Measurements from ENCODE around the gene POU3F3.
A peak's percentile ranks its signal among the peaks of the same experiment; 100 is the strongest.

POU3F3 gene

GRCh38 chr2:104846786-104847585 is 6.9 kb upstream of the POU3F3 start:
- DNase-seq (ENCODE audit: low spot score) = no peak

DNA sequence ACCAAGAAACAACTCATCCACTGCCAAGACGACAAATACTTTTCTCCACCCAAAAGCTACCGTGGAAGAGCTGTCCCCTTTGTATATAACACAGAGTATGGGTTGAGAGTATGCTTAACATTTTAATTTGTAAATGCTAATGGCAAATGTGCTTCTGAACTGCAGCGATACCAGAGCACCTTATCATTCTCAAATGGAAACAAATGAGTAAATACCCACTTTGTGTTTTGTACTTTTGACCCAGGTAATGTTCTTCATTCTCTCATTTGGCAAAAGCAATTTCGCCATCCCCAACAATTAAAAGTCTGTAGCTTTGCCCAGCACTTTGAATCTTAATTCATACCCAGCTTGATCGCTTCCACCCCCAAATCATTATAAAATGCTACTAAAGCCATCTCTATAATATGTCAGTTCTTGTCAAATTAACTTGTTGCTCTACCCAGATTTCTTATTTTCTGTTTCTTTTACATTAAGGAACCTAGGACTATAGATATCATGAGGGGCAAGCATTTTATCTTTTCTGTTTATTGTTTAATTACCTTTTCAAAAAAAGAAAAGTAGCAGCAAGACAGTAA is 6.2 kb upstream of the POU3F3 start:
- DNase-seq (ENCODE audit: low spot score) = no peak

DNA sequence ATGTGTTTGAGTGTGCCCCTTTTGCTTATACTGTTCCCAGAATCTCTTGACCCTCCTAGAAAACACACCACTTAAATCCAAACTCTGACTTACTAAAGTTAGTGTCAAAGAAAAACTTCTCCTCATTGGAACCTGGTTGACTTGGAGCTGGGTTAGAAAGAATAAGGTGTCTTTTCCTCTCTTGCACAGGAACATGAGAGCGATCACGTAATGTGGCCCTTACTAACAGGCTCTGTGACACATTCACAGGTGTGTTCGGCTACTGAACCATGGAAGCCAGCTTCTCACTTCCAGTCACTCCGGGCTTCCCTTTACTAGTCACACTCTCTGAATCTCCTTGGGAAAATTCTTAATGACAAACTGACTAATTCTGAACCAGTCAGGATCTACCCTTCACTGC is 5.4 kb upstream of the POU3F3 start:
- DNase-seq (ENCODE audit: low spot score) = no peak

DNA sequence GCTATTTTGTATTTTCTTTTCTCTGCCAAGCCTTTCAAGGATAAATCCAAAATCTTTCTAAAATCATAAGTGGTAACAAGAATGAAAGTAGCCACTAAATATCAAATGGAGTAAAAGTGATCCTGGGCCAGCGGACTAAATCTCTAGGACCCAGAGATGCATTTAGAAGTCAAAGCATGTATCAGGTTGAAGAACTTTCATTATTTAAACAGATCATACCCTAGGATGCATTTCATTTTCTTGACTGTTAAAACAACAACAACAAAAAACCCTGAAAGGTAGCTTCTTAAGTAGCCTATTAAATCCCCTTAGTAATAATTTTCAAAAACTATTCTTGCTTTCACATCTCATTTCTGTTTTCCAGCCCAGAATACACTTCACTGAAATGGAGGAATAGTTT is 4.8 kb upstream of the POU3F3 start:
- no peak for DNase-seq (ENCODE audit: low spot score)

DNA sequence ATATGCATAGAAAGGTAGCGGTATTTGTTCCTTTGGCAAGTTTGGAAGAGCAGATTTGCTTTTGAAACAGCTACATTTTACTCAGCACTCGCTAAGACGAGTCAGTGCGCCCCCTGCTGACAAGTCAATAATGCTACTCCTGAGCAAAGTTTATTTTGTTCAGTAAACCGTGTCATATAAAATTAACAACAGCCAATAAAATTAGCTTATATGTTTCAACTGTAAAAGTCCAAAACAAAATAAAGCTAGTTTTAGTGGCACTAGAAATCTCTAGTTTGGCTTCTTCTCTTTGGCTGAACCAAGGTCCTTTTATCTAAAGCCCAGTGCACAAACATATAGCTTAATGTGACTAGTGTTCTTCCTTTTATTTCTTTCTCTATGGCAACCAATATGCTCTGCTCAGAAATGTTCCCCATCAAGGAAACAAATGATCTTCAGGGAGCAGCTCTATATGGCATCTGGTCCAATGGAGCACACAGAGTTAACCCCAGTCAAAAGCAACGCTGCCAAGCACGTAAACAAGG is 4.2 kb upstream of the POU3F3 start:
- peak; percentile 76 for DNase-seq (ENCODE audit: low spot score)

GRCh38 chr2:104850361-104851290 is 3.3 kb upstream of the POU3F3 start:
- DNase-seq (ENCODE audit: low spot score) = no peak

GRCh38 chr2:104851291-104852089 is 2.4 kb upstream of the POU3F3 start:
- peak; percentile 62 for DNase-seq (ENCODE audit: low spot score)

- peak; percentile 70 for DNase-seq (ENCODE audit: low spot score)
Observed at GRCh38 chr2:104852090-104852666, 1.7 kb upstream of the POU3F3 start.

DNA sequence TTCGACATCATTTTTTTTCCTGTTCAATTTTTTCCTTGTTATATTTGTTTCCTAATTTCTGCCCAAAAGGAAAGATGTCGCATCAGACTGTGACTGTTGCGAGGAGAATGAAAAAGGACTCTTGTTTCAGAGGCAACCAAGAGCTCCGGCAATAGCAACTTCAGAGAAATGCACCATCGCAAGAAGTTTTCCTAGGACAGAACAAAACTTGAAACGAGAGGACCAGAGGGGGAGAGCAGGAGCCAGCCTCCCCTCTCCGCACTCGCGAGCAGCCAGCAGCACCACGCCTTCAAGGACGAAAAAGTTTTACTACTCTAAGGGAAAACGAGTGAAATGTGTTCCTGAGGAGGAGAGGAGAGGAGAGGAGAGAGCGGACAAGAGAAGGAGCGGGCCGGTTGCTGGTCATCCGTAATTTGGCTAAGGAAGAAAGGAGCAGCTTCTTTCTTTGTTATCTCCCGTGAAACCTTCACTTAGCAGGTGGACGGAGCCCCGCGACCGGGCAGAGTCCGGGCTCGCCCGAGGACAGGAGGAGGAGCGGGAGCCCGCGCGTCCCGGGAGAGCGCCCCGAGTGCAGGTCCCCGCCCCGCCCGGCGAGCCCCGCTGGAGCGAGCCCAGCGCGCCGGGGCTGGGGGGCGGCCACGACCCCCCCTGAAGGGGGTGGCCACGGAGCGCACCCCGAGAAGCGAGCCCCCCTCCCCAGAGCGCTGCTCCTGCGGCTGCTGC is 744 bp downstream of the POU3F3 start:
- DNase-seq (ENCODE audit: low spot score) = no peak

DNA sequence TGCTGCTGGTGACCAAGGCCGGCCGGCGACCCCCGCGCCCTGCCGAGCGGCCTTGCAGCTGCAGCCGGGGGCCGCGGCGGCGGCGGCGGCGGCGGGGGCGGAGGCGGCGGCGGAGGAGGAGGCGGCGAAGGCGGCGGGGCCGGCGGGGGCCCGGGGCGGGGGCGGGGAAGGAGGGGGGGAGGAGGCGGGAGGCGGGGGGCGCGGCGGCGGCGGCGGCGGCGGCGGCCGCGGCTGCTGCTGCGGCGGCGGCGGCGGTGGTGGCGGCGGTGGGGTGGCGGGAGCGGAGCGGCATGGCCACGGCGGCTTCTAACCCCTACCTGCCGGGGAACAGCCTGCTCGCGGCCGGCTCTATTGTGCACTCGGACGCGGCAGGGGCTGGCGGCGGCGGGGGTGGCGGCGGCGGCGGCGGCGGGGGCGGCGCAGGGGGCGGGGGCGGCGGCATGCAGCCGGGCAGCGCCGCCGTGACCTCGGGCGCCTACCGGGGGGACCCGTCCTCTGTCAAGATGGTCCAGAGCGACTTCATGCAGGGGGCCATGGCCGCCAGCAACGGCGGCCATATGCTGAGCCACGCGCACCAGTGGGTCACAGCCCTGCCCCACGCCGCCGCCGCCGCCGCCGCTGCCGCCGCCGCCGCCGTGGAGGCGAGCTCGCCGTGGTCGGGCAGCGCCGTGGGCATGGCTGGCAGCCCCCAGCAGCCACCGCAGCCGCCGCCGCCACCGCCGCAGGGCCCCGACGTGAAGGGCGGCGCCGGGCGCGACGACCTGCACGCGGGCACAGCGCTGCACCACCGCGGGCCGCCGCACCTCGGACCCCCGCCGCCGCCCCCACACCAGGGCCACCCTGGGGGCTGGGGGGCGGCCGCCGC is 1.5 kb downstream of the POU3F3 start:
- DNase-seq (ENCODE audit: low spot score) = no peak

GRCh38 chr2:104856086-104856972 is 2.4 kb downstream of the POU3F3 start:
- peak; percentile 67 for DNase-seq (ENCODE audit: low spot score)

DNA sequence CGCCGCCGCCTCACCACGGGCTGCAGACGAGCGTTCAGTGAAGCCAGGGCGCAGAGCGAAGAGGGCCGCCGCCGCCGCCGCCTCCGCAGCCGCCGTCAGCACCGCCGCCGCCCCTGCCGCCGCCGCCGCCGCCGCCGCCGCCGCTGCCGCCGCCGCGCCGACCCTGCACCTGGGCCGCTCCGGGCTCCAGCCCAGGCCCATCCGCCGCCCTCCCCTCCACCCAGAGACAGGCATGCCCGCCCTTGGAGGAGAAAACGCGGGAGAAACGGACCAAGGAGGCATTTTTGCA is 3.0 kb downstream of the POU3F3 start:
- no peak for DNase-seq (ENCODE audit: low spot score)

GRCh38 chr2:104857262-104858005 is 3.5 kb downstream of the POU3F3 start:
- peak; percentile 64 for DNase-seq (ENCODE audit: low spot score)

GRCh38 chr2:104858006-104858978 is 4.4 kb downstream of the POU3F3 start:
- DNase-seq (ENCODE audit: low spot score) = no peak

GRCh38 chr2:104859291-104859765 is 5.4 kb downstream of the POU3F3 start:
- DNase-seq (ENCODE audit: low spot score) = no peak

GRCh38 chr2:104859766-104860450 is 6.0 kb downstream of the POU3F3 start:
- no peak for DNase-seq (ENCODE audit: low spot score)
